Measurements from ENCODE around the gene CFAP69.

The CFAP69 gene

GRCh38 chr7:90244909-90245851, at the start of gene CFAP69:
TSS of gene CFAP69 (plus strand) at chr7:90245174. CDS start at chr7:90245425, 251 bp downstream.
- H3K36me3 ChIP-seq (ENCODE audit: insufficient read depth, low read length): no peaks in the 10 kb centered on the region
- H2AFZ ChIP-seq (ENCODE audit: low read depth, low read length): peak within 1 kb of the TSS; percentile 100
- peak within 1 kb of the TSS; percentile 99 for H3K4me3 ChIP-seq (ENCODE audit: low read length)

GRCh38 chr7:90201500-90202195, 43.3 kb upstream of the CFAP69 start:
- Histone ChIP-seq H3K4me1 (ENCODE audit: insufficient read depth, low read length) (no peaks in the 10 kb centered on the region), H3K9me3 (ENCODE audit: low read length) (no peaks in the 10 kb centered on the region), H3K36me3 (ENCODE audit: insufficient read depth, low read length) (no peaks in the 10 kb centered on the region), H3K4me3 (ENCODE audit: low read length) (no peak overlapping the region), H2AFZ (ENCODE audit: low read depth, low read length) (no peak overlapping the region), H3K27me3 (ENCODE audit: insufficient read depth, low read length) (no peaks in the 10 kb centered on the region)

More at GRCh38 chr7:90244909-90245851, at the start of gene CFAP69:
- H3K4me1 ChIP-seq (ENCODE audit: insufficient read depth, low read length): peaks cover 8% of the 10 kb centered on the region
- H3K27me3 ChIP-seq (ENCODE audit: insufficient read depth, low read length): peaks cover 11% of the 10 kb centered on the region
- no peaks in the 10 kb centered on the region for H3K9me3 ChIP-seq (ENCODE audit: low read length)

- H3K27me3 ChIP-seq (ENCODE audit: insufficient read depth, low read length): peaks cover 17% of the 10 kb centered on the region
- H3K36me3 ChIP-seq (ENCODE audit: insufficient read depth, low read length): no peaks in the 10 kb centered on the region
- no peaks in the 10 kb centered on the region for H3K9me3 ChIP-seq (ENCODE audit: low read length)
- H2AFZ ChIP-seq (ENCODE audit: low read depth, low read length): no peak overlapping the region
- no peak overlapping the region for H3K4me3 ChIP-seq (ENCODE audit: low read length)
- peaks cover 8% of the 10 kb centered on the region for H3K4me1 ChIP-seq (ENCODE audit: insufficient read depth, low read length)
These were observed 37.0 kb upstream of the CFAP69 start for GRCh38 chr7:90207956-90208355.

GRCh38 chr7:90209776-90210175, 35.2 kb upstream of the CFAP69 start:
- H3K4me1 ChIP-seq (ENCODE audit: insufficient read depth, low read length): peaks cover 8% of the 10 kb centered on the region
- H3K4me3 ChIP-seq (ENCODE audit: low read length): no peak overlapping the region
- peaks cover 28% of the 10 kb centered on the region for H3K27me3 ChIP-seq (ENCODE audit: insufficient read depth, low read length)
- no peaks in the 10 kb centered on the region for H3K9me3 ChIP-seq (ENCODE audit: low read length)
- no peak overlapping the region for H2AFZ ChIP-seq (ENCODE audit: low read depth, low read length)
- H3K36me3 ChIP-seq (ENCODE audit: insufficient read depth, low read length): no peaks in the 10 kb centered on the region

GRCh38 chr7:90210475-90210874, 34.5 kb upstream of the CFAP69 start:
- no peak overlapping the region for H3K4me3 ChIP-seq (ENCODE audit: low read length)
- peaks cover 28% of the 10 kb centered on the region for H3K27me3 ChIP-seq (ENCODE audit: insufficient read depth, low read length)
- no peaks in the 10 kb centered on the region for H3K36me3 ChIP-seq (ENCODE audit: insufficient read depth, low read length)
- no peaks in the 10 kb centered on the region for H3K9me3 ChIP-seq (ENCODE audit: low read length)
- H2AFZ ChIP-seq (ENCODE audit: low read depth, low read length): peak overlapping the region; percentile 92
- peaks cover 8% of the 10 kb centered on the region for H3K4me1 ChIP-seq (ENCODE audit: insufficient read depth, low read length)

- peaks cover 8% of the 10 kb centered on the region for H3K4me1 ChIP-seq (ENCODE audit: insufficient read depth, low read length)
- H2AFZ ChIP-seq (ENCODE audit: low read depth, low read length): peak overlapping the region; percentile 92
- peak overlapping the region; percentile 55 for H3K4me3 ChIP-seq (ENCODE audit: low read length)
- H3K9me3 ChIP-seq (ENCODE audit: low read length): no peaks in the 10 kb centered on the region
- no peaks in the 10 kb centered on the region for H3K36me3 ChIP-seq (ENCODE audit: insufficient read depth, low read length)
- peaks cover 28% of the 10 kb centered on the region for H3K27me3 ChIP-seq (ENCODE audit: insufficient read depth, low read length)
These were observed 34.0 kb upstream of the CFAP69 start for GRCh38 chr7:90210981-90211380.

- peak within 1 kb of the TSS; percentile 55 for H3K4me3 ChIP-seq (ENCODE audit: low read length)
- peaks cover 28% of the 10 kb centered on the region for H3K27me3 ChIP-seq (ENCODE audit: insufficient read depth, low read length)
- H2AFZ ChIP-seq (ENCODE audit: low read depth, low read length): peak within 1 kb of the TSS; percentile 92
- peaks cover 8% of the 10 kb centered on the region for H3K4me1 ChIP-seq (ENCODE audit: insufficient read depth, low read length)
- H3K9me3 ChIP-seq (ENCODE audit: low read length): no peaks in the 10 kb centered on the region
- H3K36me3 ChIP-seq (ENCODE audit: insufficient read depth, low read length): no peaks in the 10 kb centered on the region
These were observed 33.4 kb upstream of the CFAP69 start, which contains the start of gene STEAP2 for GRCh38 chr7:90211391-90212148. TSS of gene STEAP2 (plus strand) at chr7:90211740. CDS start at chr7:90225083, 13,343 bp downstream.

GRCh38 chr7:90212149-90212495, 32.9 kb upstream of the CFAP69 start:
- Histone ChIP-seq H3K27me3 (ENCODE audit: insufficient read depth, low read length) (peaks cover 28% of the 10 kb centered on the region), H3K4me1 (ENCODE audit: insufficient read depth, low read length) (peaks cover 8% of the 10 kb centered on the region), H2AFZ (ENCODE audit: low read depth, low read length) (peak overlapping the region; percentile 92), H3K36me3 (ENCODE audit: insufficient read depth, low read length) (no peaks in the 10 kb centered on the region), H3K9me3 (ENCODE audit: low read length) (no peaks in the 10 kb centered on the region), H3K4me3 (ENCODE audit: low read length) (peak overlapping the region; percentile 55)

- H3K27me3 ChIP-seq (ENCODE audit: insufficient read depth, low read length): peaks cover 28% of the 10 kb centered on the region
- peaks cover 8% of the 10 kb centered on the region for H3K4me1 ChIP-seq (ENCODE audit: insufficient read depth, low read length)
- no peaks in the 10 kb centered on the region for H3K36me3 ChIP-seq (ENCODE audit: insufficient read depth, low read length)
- H3K4me3 ChIP-seq (ENCODE audit: low read length): no peak overlapping the region
- H2AFZ ChIP-seq (ENCODE audit: low read depth, low read length): no peak overlapping the region
- H3K9me3 ChIP-seq (ENCODE audit: low read length): no peaks in the 10 kb centered on the region
These were observed 31.5 kb upstream of the CFAP69 start for GRCh38 chr7:90213521-90213920.

- Histone ChIP-seq H3K27me3 (ENCODE audit: insufficient read depth, low read length) (peaks cover 18% of the 10 kb centered on the region), H3K36me3 (ENCODE audit: insufficient read depth, low read length) (no peaks in the 10 kb centered on the region), H3K9me3 (ENCODE audit: low read length) (no peaks in the 10 kb centered on the region), H2AFZ (ENCODE audit: low read depth, low read length) (no peak overlapping the region), H3K4me3 (ENCODE audit: low read length) (no peak overlapping the region), H3K4me1 (ENCODE audit: insufficient read depth, low read length) (peaks cover 3% of the 10 kb centered on the region)
These were observed 28.8 kb upstream of the CFAP69 start for GRCh38 chr7:90216080-90216674.

- Histone ChIP-seq H3K4me1 (ENCODE audit: insufficient read depth, low read length) (peaks cover 3% of the 10 kb centered on the region), H3K27me3 (ENCODE audit: insufficient read depth, low read length) (peaks cover 17% of the 10 kb centered on the region), H3K36me3 (ENCODE audit: insufficient read depth, low read length) (no peaks in the 10 kb centered on the region), H3K4me3 (ENCODE audit: low read length) (no peak overlapping the region), H3K9me3 (ENCODE audit: low read length) (no peaks in the 10 kb centered on the region), H2AFZ (ENCODE audit: low read depth, low read length) (no peak overlapping the region)
These were observed 28.2 kb upstream of the CFAP69 start for GRCh38 chr7:90216771-90217170.

GRCh38 chr7:90222390-90222789, 22.6 kb upstream of the CFAP69 start:
- H3K27me3 ChIP-seq (ENCODE audit: insufficient read depth, low read length): no peaks in the 10 kb centered on the region
- H3K36me3 ChIP-seq (ENCODE audit: insufficient read depth, low read length): no peaks in the 10 kb centered on the region
- no peaks in the 10 kb centered on the region for H3K9me3 ChIP-seq (ENCODE audit: low read length)
- H3K4me1 ChIP-seq (ENCODE audit: insufficient read depth, low read length): peaks cover 15% of the 10 kb centered on the region
- H3K4me3 ChIP-seq (ENCODE audit: low read length): no peak overlapping the region
- H2AFZ ChIP-seq (ENCODE audit: low read depth, low read length): no peak overlapping the region
